Activated CD4-positive, alpha-beta T cell treated with anti-CD3 and anti-CD28 coated beads for 36 hours (primary cell): ENCODE results near the gene CD9. TPM values are rescaled to one million over a fixed set of nuclear protein-coding genes. Genes with fewer than 3 reads are reported as not detected.
"Not testable (repeated sequence)": the region's sequence is repeated elsewhere in the genome, so short reads cannot be mapped to it uniquely, and the experiment has no call there.

ENCODE experiments used
- ATAC-seq: fragments of 200-7000 bp; cut with Tn5 transposase; one replicate; pipeline ENCODE4 v1.10.0; 2021; ENCODE audit warnings: mild to moderate bottlenecking, moderate library complexity
- CTCF ChIA-PET: fragments of 350-600 bp; sonication (Branson Sonifier 250); formaldehyde crosslinking; loops from one replicate; lab custom pipeline; 2021; ENCODE audit warnings: antibody characterized with exemption; lab: Charles Lee
- POLR2A ChIA-PET: fragments of 350-600 bp; sonication (Branson Sonifier 250); formaldehyde crosslinking; loops from one replicate; lab custom pipeline; 2021; ENCODE audit warnings: antibody characterized with exemption, inconsistent platforms; lab: Charles Lee
- DNase-seq: peaks from one replicate; pipeline ENCODE4 v3.0.0-alpha.2; 2020
- H3K27ac Mint-ChIP-seq: one replicate; pipeline ENCODE4 v1.8.0; 2021; ENCODE audit warnings: mixed read lengths
- H3K27me3 Mint-ChIP-seq: one replicate; pipeline ENCODE4 v1.8.0; 2021; ENCODE audit warnings: mixed read lengths
- H3K36me3 Mint-ChIP-seq: one replicate; pipeline ENCODE4 v1.8.0; 2021; ENCODE audit warnings: low read depth, mixed read lengths
- H3K4me1 Mint-ChIP-seq: one replicate; pipeline ENCODE4 v1.8.0; 2021; ENCODE audit warnings: mixed read lengths
- H3K4me3 Mint-ChIP-seq: one replicate; pipeline ENCODE4 v1.8.0; 2021; ENCODE audit warnings: mild to moderate bottlenecking, moderate library complexity, mixed read lengths
- H3K9me3 Mint-ChIP-seq: one replicate; pipeline ENCODE4 v1.8.0; 2021; ENCODE audit warnings: low read depth, mixed read lengths
- intact Hi-C, 2 experiments: fragments of 100-400 bp; cut with DNase I in 1 of 2; cut with micrococcal nuclease in 1 of 2; formaldehyde crosslinking; loops; one replicate each; pipeline versions ENCODE4 v1.14.2 to v1.15.1; 2022 to 2024; cut with DNase I, micrococcal nuclease
- total RNA-seq, 2 experiments: library from RNA; stranded (reverse); gene quantifications; one replicate each; pipeline ENCODE4 v1.2.3, GENCODE V29; 2021

CD9 gene
- total RNA-seq, 2 experiments from 2014 or later, result 11.5 to 12.8 TPM

- CTCF ChIA-PET, result interaction anchor here (0.6 kb wide), 1 partner anchor 11 kb away, joined by 3 read pairs; no protein-coding TSS in a partner anchor
- no peak overlapping the region for H3K27ac Mint-ChIP-seq
Observed at GRCh38 chr12:6181583-6182278, 18.5 kb upstream of the CD9 start.

GRCh38 chr12:6182279-6182898, 17.8 kb upstream of the CD9 start:
- no peaks in the 10 kb centered on the region for H3K9me3 Mint-ChIP-seq
- ChIA-PET CTCF (interaction anchor here (0.7 kb wide), 1 partner anchor 18 kb away, joined by 5 read pairs; the partner anchor contains the start of gene CD9), POLR2A (no interaction called here)
- H3K27me3 Mint-ChIP-seq, result peaks cover 2% of the 10 kb centered on the region
- DNase-seq (no peak), ATAC-seq (no peak)
- H3K4me1 Mint-ChIP-seq, result no peaks in the 10 kb centered on the region
- intact Hi-C loops, result no loop called here
- no peak overlapping the region for H3K27ac Mint-ChIP-seq
- H3K4me3 Mint-ChIP-seq, result no peak overlapping the region
- no peaks in the 10 kb centered on the region for H3K36me3 Mint-ChIP-seq

More at GRCh38 chr12:6181583-6182278, 18.5 kb upstream of the CD9 start:
- no peaks in the 10 kb centered on the region for H3K36me3 Mint-ChIP-seq
- ATAC-seq (no peak), DNase-seq (no peak)
- H3K27me3 Mint-ChIP-seq, result peaks cover 2% of the 10 kb centered on the region
- no peak overlapping the region for H3K4me3 Mint-ChIP-seq
- no peaks in the 10 kb centered on the region for H3K9me3 Mint-ChIP-seq
- intact Hi-C loops, result no loop called here
- POLR2A ChIA-PET, result no interaction called here
- no peaks in the 10 kb centered on the region for H3K4me1 Mint-ChIP-seq

- Mint-ChIP-seq H3K36me3 (no peaks in the 10 kb centered on the region), H3K27ac (no peak overlapping the region), H3K9me3 (no peaks in the 10 kb centered on the region), H3K4me1 (peaks cover under 1% of the 10 kb centered on the region), H3K4me3 (no peak overlapping the region), H3K27me3 (peaks cover 3% of the 10 kb centered on the region)
- ATAC-seq (no peak), DNase-seq (no peak)
- CTCF ChIA-PET, result no interaction called here
- intact Hi-C loops, result no loop called here
- POLR2A ChIA-PET, result no interaction called here
Observed at GRCh38 chr12:6183689-6184428, 16.3 kb upstream of the CD9 start.

GRCh38 chr12:6185961-6186827, 14.0 kb upstream of the CD9 start:
- DNase-seq (no peak), ATAC-seq (no peak)
- POLR2A ChIA-PET, result no interaction called here
- H3K27me3 Mint-ChIP-seq, result peaks cover 9% of the 10 kb centered on the region
- no peaks in the 10 kb centered on the region for H3K9me3 Mint-ChIP-seq
- H3K27ac Mint-ChIP-seq, result no peak overlapping the region
- H3K36me3 Mint-ChIP-seq, result no peaks in the 10 kb centered on the region
- no peak overlapping the region for H3K4me3 Mint-ChIP-seq
- intact Hi-C loops, result no loop called here
- peaks cover 2% of the 10 kb centered on the region for H3K4me1 Mint-ChIP-seq
- CTCF ChIA-PET, result interaction anchor here (0.9 kb wide), 1 partner anchor 10 kb away, joined by 4 read pairs; no protein-coding TSS in a partner anchor

- peaks cover 12% of the 10 kb centered on the region for H3K27me3 Mint-ChIP-seq
- no peak overlapping the region for H3K4me3 Mint-ChIP-seq
- ATAC-seq (no peak), DNase-seq (no peak)
- H3K4me1 Mint-ChIP-seq, result peaks cover 2% of the 10 kb centered on the region
- ChIA-PET POLR2A (no interaction called here), CTCF (interaction anchor here (0.6 to 1.2 kb wide), 4 partner anchors 14 to 97 kb away, joined by 3 to 4 read pairs (median 3); no protein-coding TSS in a partner anchor)
- intact Hi-C loops, result no loop called here
- no peaks in the 10 kb centered on the region for H3K9me3 Mint-ChIP-seq
- H3K27ac Mint-ChIP-seq, result no peak overlapping the region
- H3K36me3 Mint-ChIP-seq, result no peaks in the 10 kb centered on the region
Observed at GRCh38 chr12:6187948-6188793, 12.0 kb upstream of the CD9 start.

- H3K27me3 Mint-ChIP-seq, result peaks cover 12% of the 10 kb centered on the region
- intact Hi-C loops, result no loop called here
- ChIA-PET CTCF (interaction anchor here (0.6 to 1.2 kb wide), 5 partner anchors 13 to 220 kb away, joined by 3 read pairs; no protein-coding TSS in a partner anchor), POLR2A (no interaction called here)
- H3K4me1 Mint-ChIP-seq, result peaks cover 2% of the 10 kb centered on the region
- no peak for DNase-seq
- no peak overlapping the region for H3K4me3 Mint-ChIP-seq
- no peaks in the 10 kb centered on the region for H3K36me3 Mint-ChIP-seq
- no peak for ATAC-seq
- no peak overlapping the region for H3K27ac Mint-ChIP-seq
- H3K9me3 Mint-ChIP-seq, result no peaks in the 10 kb centered on the region
Observed at GRCh38 chr12:6189028-6189427, 11.2 kb upstream of the CD9 start.

GRCh38 chr12:6189952-6190598, 10.1 kb upstream of the CD9 start:
- H3K4me1 Mint-ChIP-seq, H3K27ac Mint-ChIP-seq, DNase-seq, H3K36me3 Mint-ChIP-seq, H3K9me3 Mint-ChIP-seq, H3K4me3 Mint-ChIP-seq, POLR2A ChIA-PET, ATAC-seq, intact Hi-C loops: not testable (repeated sequence)
- H3K27me3 Mint-ChIP-seq, result peaks cover 12% of the 10 kb centered on the region
- CTCF ChIA-PET, result interaction anchor here (0.7 to 1.3 kb wide), 2 partner anchors 22 to 28 kb away, joined by 3 to 4 read pairs; no protein-coding TSS in a partner anchor

- intact Hi-C loops, ATAC-seq: not testable (repeated sequence)
Observed at GRCh38 chr12:6190767-6191530, 9.3 kb upstream of the CD9 start.

GRCh38 chr12:6192604-6193380, 7.4 kb upstream of the CD9 start:
- DNase-seq (no peak), ATAC-seq (no peak)
- Mint-ChIP-seq H3K9me3 (no peaks in the 10 kb centered on the region), H3K27ac (no peak overlapping the region), H3K4me1 (peaks cover 8% of the 10 kb centered on the region), H3K27me3 (peaks cover 10% of the 10 kb centered on the region), H3K36me3 (no peaks in the 10 kb centered on the region), H3K4me3 (no peak overlapping the region)
- ChIA-PET CTCF (interaction anchor here (0.6 to 8.3 kb wide), 7 partner anchors 9 to 153 kb away, joined by 3 to 127 read pairs (median 4); no protein-coding TSS in a partner anchor), POLR2A (no interaction called here)
- intact Hi-C loops, result no loop called here

More at GRCh38 chr12:6190767-6191530, 9.3 kb upstream of the CD9 start:
- peaks cover 12% of the 10 kb centered on the region for H3K27me3 Mint-ChIP-seq
- H3K4me3 Mint-ChIP-seq, H3K4me1 Mint-ChIP-seq, POLR2A ChIA-PET, H3K9me3 Mint-ChIP-seq, H3K36me3 Mint-ChIP-seq, DNase-seq, H3K27ac Mint-ChIP-seq: not testable (repeated sequence)
- CTCF ChIA-PET, result interaction anchor here (1.3 kb wide), 1 partner anchor 22 kb away, joined by 3 read pairs; no protein-coding TSS in a partner anchor
